Duodenal mucosa (tissue), 2 donors: Measurements from ENCODE around the gene HSP90AA1.
"Not testable (repeated sequence)": the region's sequence is repeated elsewhere in the genome, so short reads cannot be mapped to it uniquely, and the experiment has no call there.

Experiments used
- H3K27ac ChIP-seq: one replicate; pipeline ENCODE4 v1.7.0; 2013; ENCODE audit warnings: low read depth, low read length
- H3K27me3 ChIP-seq, 2 donors: one replicate each; pipeline ENCODE4 v1.7.0; 2013; ENCODE audit warnings: low read length in 2 of 2, control low read depth in 1 of 2; ENCODE audit not compliant: insufficient read depth in 2 of 2, control insufficient read depth in 1 of 2
- H3K36me3 ChIP-seq, 2 donors: one replicate each; pipeline ENCODE4 v1.7.0; 2013; ENCODE audit warnings: low read length in 2 of 2, control low read depth in 1 of 2; ENCODE audit not compliant: insufficient read depth in 2 of 2, control insufficient read depth in 1 of 2
- H3K4me1 ChIP-seq, 2 donors: one replicate each; pipeline ENCODE4 v1.7.0; 2013; ENCODE audit warnings: low read length in 2 of 2, control low read depth in 1 of 2; ENCODE audit not compliant: insufficient read depth in 2 of 2, control insufficient read depth in 1 of 2
- H3K4me3 ChIP-seq, 2 donors: one replicate each; pipeline ENCODE4 v1.7.0; 2013; ENCODE audit warnings: low read length in 2 of 2, low read depth in 1 of 2
- H3K9ac ChIP-seq, 2 donors: one replicate each; pipeline ENCODE4 v1.7.0; 2013; ENCODE audit warnings: low read length in 2 of 2, low read depth in 1 of 2
- H3K9me3 ChIP-seq, 2 donors: one replicate each; pipeline ENCODE4 v1.7.0; 2013; ENCODE audit warnings: low read length in 2 of 2, control low read depth in 1 of 2; ENCODE audit not compliant: control insufficient read depth in 1 of 2

The HSP90AA1 gene

GRCh38 chr14:102117852-102118251, 31.0 kb upstream of the HSP90AA1 start:
- H3K27me3 ChIP-seq, result no peaks in the 10 kb centered on the region
- H3K36me3 ChIP-seq, result no peaks in the 10 kb centered on the region
- H3K27ac ChIP-seq, result no peak overlapping the region
- H3K9me3 ChIP-seq, result no peaks in the 10 kb centered on the region
- no peaks in the 10 kb centered on the region for H3K4me1 ChIP-seq
- no peak overlapping the region for H3K4me3 ChIP-seq
- no peak overlapping the region for H3K9ac ChIP-seq

- Histone ChIP-seq H3K9ac (no peak overlapping the region), H3K4me3 (no peak overlapping the region)
These were observed 29.7 kb upstream of the HSP90AA1 start for GRCh38 chr14:102116361-102117180.

DNA sequence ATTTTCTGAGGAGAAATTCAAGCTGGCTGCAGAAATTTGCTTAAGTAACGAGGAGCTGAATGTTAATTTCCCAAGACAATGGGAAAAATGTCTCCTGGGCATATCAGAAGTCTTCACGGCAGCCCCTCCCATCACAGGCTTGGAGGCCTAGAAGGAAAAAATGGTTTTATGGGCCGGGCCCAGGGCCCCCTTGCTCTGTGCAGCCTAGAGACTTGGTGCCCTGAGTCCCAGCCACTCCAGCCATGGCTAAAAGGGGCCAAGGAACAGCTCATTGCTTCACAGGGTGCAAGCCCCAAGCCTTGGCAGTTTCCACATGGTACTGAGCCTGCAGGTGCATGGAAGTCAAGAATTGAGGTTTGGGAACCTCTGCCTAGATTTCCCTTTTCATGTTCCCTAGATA, 24.3 kb upstream of the HSP90AA1 start:
- Histone ChIP-seq H3K9ac (no peak overlapping the region), H3K9me3 (peaks cover 0 to 2% of the 10 kb centered on the region in 2 donors), H3K4me3 (no peak overlapping the region), H3K27me3 (no peaks in the 10 kb centered on the region), H3K36me3 (no peaks in the 10 kb centered on the region), H3K4me1 (no peaks in the 10 kb centered on the region), H3K27ac (no peak overlapping the region)

More at GRCh38 chr14:102116361-102117180, 29.7 kb upstream of the HSP90AA1 start:
- Histone ChIP-seq H3K9me3 (no peaks in the 10 kb centered on the region), H3K27me3 (no peaks in the 10 kb centered on the region), H3K4me1 (no peaks in the 10 kb centered on the region), H3K36me3 (no peaks in the 10 kb centered on the region), H3K27ac (no peak overlapping the region)

DNA sequence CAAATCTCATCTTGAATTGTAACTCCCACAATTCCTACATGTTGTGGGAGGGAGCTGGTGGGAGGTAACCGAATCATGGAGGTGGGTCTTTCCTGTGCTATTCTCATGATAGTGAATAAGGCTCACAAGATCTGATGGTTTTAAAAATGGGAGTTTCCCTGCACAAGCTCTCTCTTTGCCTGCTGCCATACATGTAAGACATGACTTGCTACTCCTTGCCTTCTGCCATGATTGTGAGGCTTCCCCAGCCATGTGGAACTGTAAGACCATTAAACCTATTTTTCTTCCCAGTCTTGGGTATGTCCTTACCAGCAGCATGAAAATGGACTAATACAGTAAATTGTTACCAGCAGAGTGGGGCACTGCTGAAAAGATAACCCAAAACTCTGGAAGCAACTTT, 22.5 kb upstream of the HSP90AA1 start:
- not testable (repeated sequence) for H3K4me3 ChIP-seq, H3K27ac ChIP-seq, H3K9ac ChIP-seq, H3K27me3 ChIP-seq, H3K36me3 ChIP-seq, H3K9me3 ChIP-seq, H3K4me1 ChIP-seq

- Histone ChIP-seq H3K36me3 (no peaks in the 10 kb centered on the region), H3K27ac (no peak overlapping the region)
These were observed 18.5 kb upstream of the HSP90AA1 start for GRCh38 chr14:102105369-102105768.

GRCh38 chr14:102103062-102103695, 16.3 kb upstream of the HSP90AA1 start:
- H3K4me1 ChIP-seq, result no peaks in the 10 kb centered on the region
- no peak overlapping the region for H3K27ac ChIP-seq
- no peaks in the 10 kb centered on the region for H3K27me3 ChIP-seq
- H3K9ac ChIP-seq, result no peak overlapping the region
- H3K4me3 ChIP-seq, result no peak overlapping the region
- no peaks in the 10 kb centered on the region for H3K36me3 ChIP-seq
- no peaks in the 10 kb centered on the region for H3K9me3 ChIP-seq

More at GRCh38 chr14:102105369-102105768, 18.5 kb upstream of the HSP90AA1 start:
- no peak overlapping the region for H3K9ac ChIP-seq
- H3K4me3 ChIP-seq, result no peak overlapping the region
- no peaks in the 10 kb centered on the region for H3K27me3 ChIP-seq
- no peaks in the 10 kb centered on the region for H3K4me1 ChIP-seq
- no peaks in the 10 kb centered on the region for H3K9me3 ChIP-seq

- no peaks in the 10 kb centered on the region for H3K36me3 ChIP-seq
- H3K4me1 ChIP-seq, result peaks cover 0 to 4% of the 10 kb centered on the region in 2 donors
- H3K9me3 ChIP-seq, result no peaks in the 10 kb centered on the region
- H3K4me3 ChIP-seq, result no peak overlapping the region
- no peaks in the 10 kb centered on the region for H3K27me3 ChIP-seq
- no peak overlapping the region for H3K9ac ChIP-seq
- H3K27ac ChIP-seq, result no peak overlapping the region
These were observed 10.7 kb upstream of the HSP90AA1 start for GRCh38 chr14:102097441-102098135.

DNA sequence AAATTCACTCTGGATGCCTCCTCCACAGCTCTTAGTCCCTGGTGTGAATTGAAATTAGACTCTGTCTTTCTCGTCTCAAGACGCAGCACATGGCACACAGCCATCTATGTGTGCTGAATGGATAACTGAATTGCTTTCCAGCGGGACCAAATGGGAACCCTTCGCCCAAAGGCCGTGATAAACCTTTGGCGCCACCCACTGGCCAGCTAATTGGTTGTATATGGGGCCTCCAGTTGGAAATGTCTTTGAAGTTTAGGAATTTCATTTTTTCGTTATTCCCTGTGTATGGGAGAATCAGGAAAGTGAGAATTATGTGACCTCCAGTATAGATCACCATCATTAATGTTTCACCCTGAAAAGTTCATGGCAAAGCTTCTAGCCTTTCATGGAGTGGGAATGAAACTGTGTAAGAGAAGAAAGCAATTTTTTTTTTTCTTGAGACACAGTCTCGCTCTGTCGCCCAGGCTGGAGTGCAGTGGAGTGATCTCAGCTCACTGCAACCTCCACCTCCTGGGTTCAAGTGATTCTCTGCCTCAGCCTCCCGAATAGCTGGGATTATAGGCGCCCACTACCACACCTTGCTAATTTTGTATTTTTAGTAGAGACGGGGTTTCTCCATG, 9.8 kb upstream of the HSP90AA1 start:
- peaks cover 0 to 4% of the 10 kb centered on the region in 2 donors for H3K4me1 ChIP-seq
- no peaks in the 10 kb centered on the region for H3K36me3 ChIP-seq
- H3K27me3 ChIP-seq, result no peaks in the 10 kb centered on the region
- no peak overlapping the region for H3K9ac ChIP-seq
- no peak overlapping the region for H3K27ac ChIP-seq
- H3K9me3 ChIP-seq, result no peaks in the 10 kb centered on the region
- H3K4me3 ChIP-seq, result no peak overlapping the region

DNA sequence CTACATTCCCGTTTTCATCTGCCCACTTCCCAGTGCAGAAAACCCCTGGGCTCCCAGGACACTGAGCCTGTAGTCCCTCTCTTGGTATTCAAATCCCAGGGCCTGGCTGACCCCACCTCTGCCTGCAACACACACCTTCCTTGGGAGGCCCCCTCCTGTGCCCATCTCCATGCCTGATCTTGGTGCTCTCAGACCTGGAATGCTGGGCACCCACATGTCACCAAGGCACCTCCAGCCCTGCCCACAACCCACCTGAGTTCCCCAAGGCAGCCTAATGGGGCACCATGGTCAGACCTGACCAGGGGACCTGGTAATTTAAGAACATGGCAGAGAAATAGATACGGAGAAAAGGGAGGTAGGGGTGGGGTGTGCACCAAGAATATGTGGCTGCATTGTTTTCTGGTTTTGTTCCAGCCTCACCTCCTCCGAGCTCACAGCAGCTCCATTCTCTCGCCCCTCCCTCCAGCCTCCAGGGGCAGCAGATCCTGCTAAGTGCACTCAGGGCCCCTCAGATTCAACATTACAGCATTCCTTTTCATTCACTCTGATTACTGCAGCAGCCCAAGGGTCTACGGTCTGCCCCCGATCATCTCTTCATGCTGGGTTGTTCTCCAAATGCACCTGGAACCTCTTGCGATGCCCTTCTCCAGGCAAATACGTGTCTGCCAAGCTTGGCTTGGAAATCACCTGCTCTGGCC, 9.2 kb upstream of the HSP90AA1 start:
- peaks cover 0 to 4% of the 10 kb centered on the region in 2 donors for H3K4me1 ChIP-seq
- no peaks in the 10 kb centered on the region for H3K9me3 ChIP-seq
- no peak overlapping the region for H3K9ac ChIP-seq
- H3K4me3 ChIP-seq, result no peak overlapping the region
- H3K36me3 ChIP-seq, result no peaks in the 10 kb centered on the region
- no peak overlapping the region for H3K27ac ChIP-seq
- H3K27me3 ChIP-seq, result no peaks in the 10 kb centered on the region
